ENCODE data around the gene KLK6. TPM values are rescaled to one million over a fixed set of nuclear protein-coding genes. Genes with fewer than 3 reads are reported as not detected.

KLK6 gene
- total RNA-seq, 6 experiments from 2014 or later = not detected

GRCh38 chr19:50967929-50968715 lies 1.3 kb downstream of the KLK6 start:
- ATAC-seq (no peak), DNase-seq (no peak)
- Histone ChIP-seq H3K36me3 (no peaks in the 10 kb centered on the region), H3K9me3 (no peaks in the 10 kb centered on the region), H3K27ac (no peak overlapping the region), H3K4me1 (no peaks in the 10 kb centered on the region), H3K4me3 (no peak overlapping the region), H3K27me3 (no peaks in the 10 kb centered on the region)
- TF ChIP-seq CTCF (IDR thresholded peaks at IDR 0.05) = no peak
- TF ChIP-seq POLR2A (IDR thresholded peaks at IDR 0.05) = no peak
- WGBS (ENCODE audit: insufficient coverage, low coverage, low lambda C conversion rate, missing lambda C conversion rate) = 30% methylated on average over 18 of the region's 20 CpGs
- intact Hi-C loops (cut with DNase I) = no loop called here

GRCh38 chr19:50964266-50964665 lies 5.1 kb downstream of the KLK6 start:
- intact Hi-C loops (cut with DNase I) = no loop called here
- Histone ChIP-seq H3K27me3 (no peaks in the 10 kb centered on the region), H3K4me1 (no peaks in the 10 kb centered on the region), H3K9me3 (no peaks in the 10 kb centered on the region), H3K4me3 (no peak overlapping the region), H3K36me3 (no peaks in the 10 kb centered on the region), H3K27ac (no peak overlapping the region)
- 62% methylated on average over 3 of the region's 3 CpGs for WGBS (ENCODE audit: insufficient coverage, low coverage, low lambda C conversion rate, missing lambda C conversion rate)
- no peak for ATAC-seq
- TF ChIP-seq POLR2A (IDR thresholded peaks at IDR 0.05) = no peak
- DNase-seq = no peak

- Histone ChIP-seq H3K27me3 (no peaks in the 10 kb centered on the region), H3K9me3 (no peaks in the 10 kb centered on the region), H3K4me3 (no peak overlapping the region), H3K4me1 (no peaks in the 10 kb centered on the region), H3K36me3 (no peaks in the 10 kb centered on the region), H3K27ac (no peak overlapping the region)
- WGBS (ENCODE audit: insufficient coverage, low coverage, low lambda C conversion rate, missing lambda C conversion rate) = 49% methylated on average over 3 of the region's 6 CpGs
- no peak for DNase-seq
- intact Hi-C loops (cut with DNase I) = no loop called here
- TF ChIP-seq CTCF (IDR thresholded peaks at IDR 0.05) (no peak), POLR2A (IDR thresholded peaks at IDR 0.05) (no peak)
- no peak for ATAC-seq
These were observed 6.0 kb downstream of the KLK6 start for GRCh38 chr19:50963381-50963780.

- Histone ChIP-seq H3K36me3 (no peaks in the 10 kb centered on the region), H3K4me3 (no peak overlapping the region), H3K4me1 (no peaks in the 10 kb centered on the region), H3K27ac (no peak overlapping the region), H3K27me3 (no peaks in the 10 kb centered on the region), H3K9me3 (no peaks in the 10 kb centered on the region)
- intact Hi-C loops (cut with DNase I) = no loop called here
- 50% methylated on average over 1 of the region's 1 CpG for WGBS (ENCODE audit: insufficient coverage, low coverage, low lambda C conversion rate, missing lambda C conversion rate)
- DNase-seq (no peak), ATAC-seq (no peak)
- no peak for TF ChIP-seq POLR2A (IDR thresholded peaks at IDR 0.05)
- no peak for TF ChIP-seq CTCF (IDR thresholded peaks at IDR 0.05)
These were observed 7.1 kb downstream of the KLK6 start for GRCh38 chr19:50962245-50962644.

- ATAC-seq (no peak), DNase-seq (no peak)
- 30% methylated on average over 7 of the region's 9 CpGs for WGBS (ENCODE audit: insufficient coverage, low coverage, low lambda C conversion rate, missing lambda C conversion rate)
- no peak for TF ChIP-seq POLR2A (IDR thresholded peaks at IDR 0.05)
- TF ChIP-seq CTCF (IDR thresholded peaks at IDR 0.05) = no peak
- H3K27me3 ChIP-seq = no peaks in the 10 kb centered on the region
- intact Hi-C loops (cut with DNase I) = no loop called here
- no peaks in the 10 kb centered on the region for H3K9me3 ChIP-seq
- no peak overlapping the region for H3K4me3 ChIP-seq
- no peaks in the 10 kb centered on the region for H3K36me3 ChIP-seq
- no peaks in the 10 kb centered on the region for H3K4me1 ChIP-seq
- H3K27ac ChIP-seq = no peak overlapping the region
These were observed 9.5 kb downstream of the KLK6 start for GRCh38 chr19:50959731-50960500.
